ENCODE data around the gene ZNF408. TPM values are rescaled to one million over a fixed set of nuclear protein-coding genes. Genes with fewer than 3 reads are reported as not detected.

Gene ZNF408
- polyA plus RNA-seq, 2 of the 4 experiments (the other 2 are of a cell fraction), result 6.7 to 16.7 TPM

DNA sequence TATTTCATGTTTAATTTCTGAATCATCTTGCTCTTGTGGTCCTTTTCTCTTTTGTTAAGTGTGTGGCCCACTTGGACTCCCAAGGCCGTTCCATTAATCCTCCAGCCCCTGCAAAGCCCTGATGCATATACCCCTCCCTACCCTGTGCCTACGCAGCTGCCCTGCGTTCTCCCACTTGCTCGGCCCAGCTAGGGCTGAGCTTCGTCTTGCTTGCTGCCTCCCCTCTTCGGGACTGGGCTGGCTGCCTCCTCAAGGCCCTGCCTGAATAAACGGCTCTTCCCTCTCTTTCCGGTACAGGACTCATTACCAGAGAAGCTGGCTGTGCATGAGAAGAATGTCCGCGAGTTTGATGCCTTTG is 28.9 kb upstream of the ZNF408 start (continued):
- TF ChIP-seq BCL3 (IDR thresholded peaks at IDR 0.05), result no peak
- no peak for TF ChIP-seq EP300 (IDR thresholded peaks at IDR 0.05)
- no peak for TF ChIP-seq CBX2 (IDR thresholded peaks at IDR 0.05; ENCODE audit: borderline replicate concordance, low read depth)

- no peak for DNase-seq (ENCODE audit: low read depth in 1 of 2, low spot score in 1 of 2)
- no peak for ATAC-seq
- no peak overlapping the region for H3K27ac ChIP-seq
- ChIA-PET POLR2A (no interaction called here), CTCF (interaction anchor here (1.1 to 1.6 kb wide), 2 partner anchors 25 to 433 kb away, joined by 3 read pairs; no protein-coding TSS in a partner anchor)
- peaks cover 15% of the 10 kb centered on the region for H3K4me1 ChIP-seq
- 83% methylated on average over 7 of the region's 7 CpGs for WGBS (ENCODE audit: missing lambda C conversion rate)
- TF ChIP-seq KDM5A (IDR thresholded peaks at IDR 0.05) (no peak), POLR2A (IDR thresholded peaks at IDR 0.05; ENCODE audit: low read length) (no peak), TFCP2L1 (CRISPR knock-in tag; IDR thresholded peaks at IDR 0.05) (no peak), RFX5 (IDR thresholded peaks at IDR 0.05) (no peak), EHMT2 (IDR thresholded peaks at IDR 0.05; ENCODE audit: low read depth) (no peak)
- TF ChIP-seq, protein P1, sequence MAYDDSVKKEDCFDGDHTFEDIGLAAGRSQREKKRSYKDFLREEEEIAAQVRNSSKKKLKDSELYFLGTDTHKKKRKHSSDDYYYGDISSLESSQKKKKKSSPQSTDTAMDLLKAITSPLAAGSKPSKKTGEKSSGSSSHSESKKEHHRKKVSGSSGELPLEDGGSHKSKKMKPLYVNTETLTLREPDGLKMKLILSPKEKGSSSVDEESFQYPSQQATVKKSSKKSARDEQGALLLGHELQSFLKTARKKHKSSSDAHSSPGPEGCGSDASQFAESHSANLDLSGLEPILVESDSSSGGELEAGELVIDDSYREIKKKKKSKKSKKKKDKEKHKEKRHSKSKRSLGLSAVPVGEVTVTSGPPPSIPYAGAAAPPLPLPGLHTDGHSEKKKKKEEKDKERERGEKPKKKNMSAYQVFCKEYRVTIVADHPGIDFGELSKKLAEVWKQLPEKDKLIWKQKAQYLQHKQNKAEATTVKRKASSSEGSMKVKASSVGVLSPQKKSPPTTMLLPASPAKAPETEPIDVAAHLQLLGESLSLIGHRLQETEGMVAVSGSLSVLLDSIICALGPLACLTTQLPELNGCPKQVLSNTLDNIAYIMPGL (CRISPR knock-in tag; IDR thresholded peaks at IDR 0.05; ENCODE audit: borderline replicate concordance), result no peak
- no peaks in the 10 kb centered on the region for H3K9me3 ChIP-seq
- no peak overlapping the region for H3K4me2 ChIP-seq
- no peak overlapping the region for H3K4me3 ChIP-seq
- no peak for FAIRE-seq
Observed at GRCh38 chr11:46672381-46672839, 28.4 kb upstream of the ZNF408 start.

DNA sequence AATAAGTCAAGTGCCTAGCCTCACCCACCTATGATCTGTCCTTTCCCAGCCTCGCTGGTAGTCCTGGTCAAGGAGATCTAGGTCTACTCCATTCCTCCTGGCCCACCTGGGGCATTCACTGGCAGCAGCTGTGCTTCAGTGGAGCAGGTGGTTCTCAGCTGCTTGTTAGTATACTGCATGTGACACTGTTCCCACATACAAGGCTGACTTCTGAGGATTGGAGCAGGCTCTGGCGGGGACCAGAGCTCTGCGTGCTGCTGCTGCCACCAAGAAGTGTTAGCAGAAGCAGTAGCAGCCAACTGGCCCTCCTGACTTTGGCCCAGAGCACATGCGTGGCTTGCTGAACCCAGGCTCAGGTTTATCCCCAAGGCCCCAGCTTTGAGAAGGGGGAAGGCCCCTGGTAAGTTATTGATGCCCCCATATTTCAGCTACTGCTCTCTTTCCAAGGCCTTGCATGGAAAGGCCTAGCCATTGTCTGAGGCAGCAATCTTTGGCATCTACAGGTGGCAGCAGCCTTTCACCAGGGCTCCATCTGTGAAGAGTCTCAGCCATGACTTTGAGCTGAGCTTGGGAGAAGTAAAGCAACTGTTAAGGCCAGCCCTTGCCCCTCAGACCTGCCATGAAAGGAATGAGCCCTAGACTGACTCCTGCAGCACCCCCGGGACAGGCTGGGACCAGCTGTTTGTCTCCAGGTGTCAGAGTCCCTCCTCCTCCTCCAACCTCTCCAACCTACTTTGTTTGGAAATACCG is 26.9 kb upstream of the ZNF408 start:
- WGBS (ENCODE audit: missing lambda C conversion rate), result 86% methylated on average over 4 of the region's 6 CpGs
- ChIA-PET CTCF (interaction anchor here (1.8 to 2.4 kb wide), 3 partner anchors 11 to 284 kb away, joined by 4 to 9 read pairs (median 5); no protein-coding TSS in a partner anchor), POLR2A (no interaction called here)
- Histone ChIP-seq H3K9me3 (no peaks in the 10 kb centered on the region), H3K27ac (no peak overlapping the region), H3K4me3 (no peak overlapping the region), H3K4me1 (peaks cover 15% of the 10 kb centered on the region), H3K4me2 (no peak overlapping the region)
- no peak for FAIRE-seq
- DNase-seq (ENCODE audit: low read depth in 1 of 2, low spot score in 1 of 2), result no peak
- TF ChIP-seq, protein P2, sequence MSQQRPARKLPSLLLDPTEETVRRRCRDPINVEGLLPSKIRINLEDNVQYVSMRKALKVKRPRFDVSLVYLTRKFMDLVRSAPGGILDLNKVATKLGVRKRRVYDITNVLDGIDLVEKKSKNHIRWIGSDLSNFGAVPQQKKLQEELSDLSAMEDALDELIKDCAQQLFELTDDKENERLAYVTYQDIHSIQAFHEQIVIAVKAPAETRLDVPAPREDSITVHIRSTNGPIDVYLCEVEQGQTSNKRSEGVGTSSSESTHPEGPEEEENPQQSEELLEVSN (IDR thresholded peaks at IDR 0.05; ENCODE audit: borderline replicate concordance, low read depth), result no peak
- TF ChIP-seq RARB (CRISPR knock-in tag; IDR thresholded peaks at IDR 0.05), result no peak
- no peak for TF ChIP-seq ZFP36 (IDR thresholded peaks at IDR 0.05; ENCODE audit: borderline replicate concordance, partially characterized antibody)
- TF ChIP-seq FOSB (CRISPR knock-in tag; IDR thresholded peaks at IDR 0.05), result no peak
- TF ChIP-seq FOSL2 (IDR thresholded peaks at IDR 0.05), result no peak
- TF ChIP-seq FOSL2 (CRISPR knock-in tag; IDR thresholded peaks at IDR 0.05), result no peak
- TF ChIP-seq TP53 (CRISPR knock-in tag; IDR thresholded peaks at IDR 0.05), result no peak
- no peak for TF ChIP-seq CBX8 (IDR thresholded peaks at IDR 0.05)
- TF ChIP-seq ATOH8 (CRISPR knock-in tag; IDR thresholded peaks at IDR 0.05; ENCODE audit: low read depth), result no peak
- no peak for TF ChIP-seq POLR2A (IDR thresholded peaks at IDR 0.05; ENCODE audit: low read length)
- TF ChIP-seq NPAS2 (CRISPR knock-in tag; IDR thresholded peaks at IDR 0.05; ENCODE audit: borderline replicate concordance), result no peak
- TF ChIP-seq CTCF (IDR thresholded peaks at IDR 0.05), result no peak
- TF ChIP-seq GATA3 (IDR thresholded peaks at IDR 0.05; ENCODE audit: borderline replicate concordance), result no peak
- TF ChIP-seq CHD4 (IDR thresholded peaks at IDR 0.05; ENCODE audit: borderline replicate concordance), result no peak
- TF ChIP-seq HDAC2 (IDR thresholded peaks at IDR 0.05), result no peak
- TF ChIP-seq CEBPB (IDR thresholded peaks at IDR 0.05), result no peak
- ATAC-seq, result no peak

All from A549 (cell line).